Right hindlimb (tissue), 1 donor: ENCODE data around the gene CCDC192.
"Not testable (repeated sequence)": the region's sequence is repeated elsewhere in the genome, so short reads cannot be mapped to it uniquely, and the experiment has no call there.

Experiments
- DNase-seq: peaks from one replicate; pipeline ENCODE4 v3.0.0-alpha.2; 2018

Gene CCDC192

DNA sequence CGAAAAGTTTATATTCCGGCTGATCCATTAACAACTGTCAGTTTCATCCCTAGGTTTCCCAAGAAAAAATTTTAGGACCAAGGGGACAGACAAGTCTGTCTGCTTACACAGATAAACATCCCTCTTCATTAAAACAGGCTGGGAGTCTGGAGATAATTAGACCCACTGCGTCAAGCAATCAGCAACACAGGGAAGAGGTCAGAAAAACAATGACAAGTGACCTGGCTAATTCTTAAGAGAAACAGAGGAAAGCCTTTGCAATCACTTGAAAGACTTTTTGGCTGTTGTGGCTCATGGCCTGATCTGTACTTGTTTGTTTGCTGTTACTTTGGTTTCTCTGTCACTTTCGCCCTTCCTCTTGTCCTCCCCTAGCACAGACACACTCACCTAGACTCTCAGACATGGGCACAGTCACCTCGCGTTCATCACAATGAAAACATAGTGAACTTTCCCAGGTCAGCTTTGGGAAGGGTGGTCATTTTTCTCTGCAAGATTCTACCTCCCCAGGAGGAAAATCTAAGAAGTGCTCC, 2.9 kb upstream of the CCDC192 start:
- no peak for DNase-seq

DNA sequence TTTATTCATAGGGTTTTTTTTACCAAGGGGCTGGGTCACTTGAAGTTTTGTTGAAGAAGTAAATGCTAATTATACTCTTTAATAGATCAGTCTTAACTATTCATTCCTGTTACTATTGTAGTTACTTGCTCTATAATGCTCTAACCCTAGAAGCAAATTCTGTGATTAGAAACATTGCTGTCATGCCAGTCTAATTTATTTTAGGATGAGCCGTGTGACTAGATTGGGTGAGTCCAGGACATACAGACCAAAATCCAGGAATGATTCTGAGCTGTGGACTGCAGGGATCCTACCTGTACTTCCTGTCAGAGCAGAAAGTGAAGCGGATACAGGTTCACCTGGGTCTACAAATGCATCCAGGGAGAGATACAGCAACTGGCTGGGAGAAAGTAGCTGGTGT, 757 bp upstream of the CCDC192 start:
- DNase-seq = no peak

DNA sequence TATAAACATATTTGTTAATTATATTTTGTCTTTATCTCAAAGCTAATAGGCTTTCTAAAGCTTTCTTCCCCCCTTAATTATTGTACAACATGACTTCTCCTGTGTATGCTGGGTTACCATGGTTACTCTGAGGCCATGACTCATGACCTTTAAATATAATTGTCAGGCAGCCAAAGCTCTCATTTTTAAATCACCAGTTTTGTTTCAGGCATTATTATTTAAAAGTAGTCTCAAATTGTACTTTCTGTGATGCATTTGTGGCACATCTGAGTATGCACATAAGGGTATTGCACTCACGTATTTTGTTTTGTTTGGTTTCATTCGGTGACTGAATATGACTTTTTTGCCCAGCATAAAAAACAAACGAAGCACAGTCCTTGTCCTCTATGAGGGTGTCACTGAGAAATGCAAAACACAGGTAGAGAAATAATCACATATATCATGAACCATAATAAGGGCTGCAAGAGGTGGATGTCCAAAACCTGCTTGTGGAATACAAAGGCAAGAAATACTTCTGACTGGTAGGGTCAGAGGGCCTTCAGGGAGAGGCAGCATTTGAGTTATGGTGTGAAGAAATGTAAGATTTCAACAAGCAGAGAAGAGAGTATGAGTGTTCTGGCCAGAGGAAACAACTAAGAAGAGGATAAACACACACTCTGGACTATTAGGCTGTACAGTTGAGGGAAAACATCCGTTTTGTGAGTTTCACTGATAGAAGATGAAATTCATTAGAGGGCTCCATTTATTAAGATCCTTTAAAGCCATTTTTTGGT, 2.1 kb downstream of the CCDC192 start:
- no peak for DNase-seq

DNA sequence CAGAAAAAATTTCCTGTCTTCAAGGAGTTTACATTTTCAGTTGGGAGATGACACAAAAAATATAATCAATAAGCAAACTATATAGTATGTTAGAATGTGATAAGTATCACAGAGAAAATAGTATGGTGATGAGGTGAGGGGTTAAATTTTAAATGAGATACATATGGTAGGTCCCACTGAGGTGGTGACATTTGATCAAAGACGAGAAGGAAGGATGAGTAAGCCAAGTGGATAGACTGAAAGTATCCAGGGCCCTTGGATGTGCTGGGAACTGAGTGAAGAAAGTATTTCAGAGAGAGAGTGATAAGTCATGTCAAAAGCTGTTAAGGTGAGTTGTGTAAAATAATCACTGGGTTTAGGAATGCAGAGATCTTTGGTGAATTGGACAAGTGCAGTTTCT, 3.5 kb downstream of the CCDC192 start:
- no peak for DNase-seq

DNA sequence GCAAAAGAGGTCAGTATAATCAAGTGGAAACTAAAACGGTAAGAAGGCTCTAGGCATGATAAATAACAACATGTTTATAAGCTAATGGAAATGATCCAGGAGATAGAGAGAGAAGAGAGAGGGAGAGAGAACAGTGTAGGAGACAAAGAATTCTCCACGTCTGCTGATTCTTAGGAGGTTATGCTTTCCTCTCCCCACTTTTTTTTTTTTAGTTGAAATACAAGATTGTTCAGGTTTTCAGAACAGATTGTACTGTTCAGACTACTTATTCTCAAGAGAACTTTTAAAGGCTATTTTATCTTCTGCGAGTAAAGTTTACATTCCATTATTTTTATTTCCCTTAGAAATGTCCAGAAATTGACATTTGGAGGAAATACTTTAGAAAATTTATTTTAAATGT, 4.0 kb downstream of the CCDC192 start:
- DNase-seq = no peak

DNA sequence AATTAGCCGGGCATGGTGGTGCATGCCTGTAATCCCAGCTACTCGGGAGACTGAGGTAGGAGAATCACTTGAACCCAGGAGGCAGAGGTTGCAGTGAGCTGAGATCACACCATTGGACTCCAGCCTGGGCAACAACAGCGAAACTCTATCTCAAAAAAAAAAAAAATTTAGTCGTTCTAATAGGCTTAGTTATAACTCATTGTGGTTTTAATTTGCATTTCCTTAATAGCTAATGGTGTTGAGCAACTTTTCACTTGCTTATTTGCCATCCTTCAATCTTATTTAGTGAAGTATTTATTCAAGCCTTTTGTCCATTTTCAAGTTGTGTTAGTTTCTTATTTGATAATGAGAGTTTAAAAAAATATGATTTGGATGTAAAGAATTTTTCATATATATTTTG, 9.9 kb downstream of the CCDC192 start:
- DNase-seq = not testable (repeated sequence)

DNA sequence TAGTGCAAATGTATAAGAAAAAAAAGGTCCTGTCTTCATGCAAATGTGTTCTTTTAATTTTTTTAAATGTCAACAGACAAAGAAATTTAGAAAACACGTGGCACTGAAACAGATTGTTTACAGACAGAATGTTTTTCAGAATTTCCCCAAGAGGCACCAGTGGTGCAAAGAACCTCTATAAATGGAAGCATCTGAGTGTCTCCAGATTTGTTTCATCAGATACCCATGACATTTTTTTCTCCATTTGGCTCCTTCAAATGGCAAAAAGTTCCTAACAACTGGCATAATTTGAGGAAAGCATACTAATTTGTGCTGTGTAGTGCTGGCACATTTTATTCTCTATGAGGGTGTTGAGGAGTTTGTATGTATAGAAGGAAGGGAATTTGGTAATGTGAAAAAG, 15.0 kb downstream of the CCDC192 start:
- no peak for DNase-seq

DNA sequence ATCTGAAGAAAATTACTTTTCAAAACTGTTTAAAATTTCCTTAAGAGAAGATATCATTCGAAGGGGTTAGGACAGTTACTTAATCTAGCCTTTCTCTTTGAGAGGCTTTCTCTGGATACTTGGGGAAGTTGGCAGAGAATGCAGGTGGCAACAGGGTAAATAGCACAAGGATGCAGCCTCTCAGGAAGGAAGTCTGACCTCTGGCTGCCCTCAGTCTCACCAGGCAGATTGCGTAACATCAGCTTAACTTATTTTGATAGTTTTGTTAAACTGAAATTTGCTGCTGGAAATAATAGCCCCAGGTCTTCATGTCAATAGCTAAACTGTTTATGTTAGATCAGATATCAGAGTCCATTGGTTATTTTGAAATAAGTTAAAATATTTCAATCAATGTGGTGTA, 20.4 kb downstream of the CCDC192 start:
- DNase-seq = no peak

DNA sequence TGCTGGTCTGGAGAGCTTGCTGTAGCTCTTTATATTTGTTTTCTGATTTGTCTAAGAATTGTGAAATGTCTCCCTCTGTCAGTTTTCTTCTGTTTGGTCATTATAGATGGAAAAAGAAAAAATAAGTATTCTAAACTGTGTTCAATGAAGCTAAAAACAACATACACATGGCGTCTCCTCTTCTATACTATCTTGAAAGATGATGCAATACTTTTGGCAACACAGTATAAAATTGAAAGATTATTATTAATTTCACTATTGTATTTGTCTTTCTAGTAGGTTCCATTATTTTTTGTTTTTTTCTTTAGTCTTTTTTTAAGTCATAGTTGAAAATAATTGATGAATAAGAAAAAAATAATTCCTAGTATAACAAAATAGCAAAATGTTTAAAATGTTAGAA, 22.5 kb downstream of the CCDC192 start:
- DNase-seq = no peak

DNA sequence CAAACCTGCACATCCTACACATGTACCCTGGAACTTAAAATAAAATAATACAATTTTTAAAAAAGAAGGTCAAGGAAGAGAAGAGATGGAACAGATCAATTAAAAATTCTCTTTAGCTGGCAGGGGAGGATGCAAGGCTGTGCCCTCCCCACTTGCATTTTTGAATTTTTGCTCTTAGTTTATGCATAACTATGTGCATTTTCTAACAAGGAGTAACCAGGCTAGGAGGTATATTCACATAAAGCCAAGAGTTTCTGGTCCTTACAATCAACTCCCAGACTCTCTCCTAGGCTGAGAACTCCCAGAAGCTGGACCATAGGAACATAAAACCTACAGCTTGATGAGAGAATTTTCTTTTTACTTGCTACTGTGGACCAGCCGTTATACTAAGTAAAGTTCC, 29.8 kb downstream of the CCDC192 start:
- DNase-seq = no peak

DNA sequence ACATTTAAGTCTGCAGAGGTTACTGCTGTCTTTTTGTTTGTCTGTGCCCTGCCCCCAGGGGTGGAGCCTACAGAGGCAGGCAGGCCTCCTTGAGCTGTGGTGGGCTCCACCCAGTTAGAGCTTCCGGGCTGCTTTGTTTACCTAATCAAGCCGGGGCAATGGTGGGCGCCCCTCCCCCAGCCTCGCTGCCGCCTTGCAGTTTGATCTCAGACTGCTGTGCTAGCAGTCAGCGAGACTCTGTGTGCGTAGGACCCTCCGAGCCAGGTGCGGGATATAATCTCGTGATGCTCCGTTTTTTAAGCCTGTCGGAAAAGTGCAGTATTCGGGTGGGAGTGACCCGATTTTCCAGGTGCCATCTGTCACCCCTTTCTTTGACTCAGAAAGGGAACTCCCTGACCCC, 36.2 kb downstream of the CCDC192 start:
- DNase-seq = not testable (repeated sequence)

DNA sequence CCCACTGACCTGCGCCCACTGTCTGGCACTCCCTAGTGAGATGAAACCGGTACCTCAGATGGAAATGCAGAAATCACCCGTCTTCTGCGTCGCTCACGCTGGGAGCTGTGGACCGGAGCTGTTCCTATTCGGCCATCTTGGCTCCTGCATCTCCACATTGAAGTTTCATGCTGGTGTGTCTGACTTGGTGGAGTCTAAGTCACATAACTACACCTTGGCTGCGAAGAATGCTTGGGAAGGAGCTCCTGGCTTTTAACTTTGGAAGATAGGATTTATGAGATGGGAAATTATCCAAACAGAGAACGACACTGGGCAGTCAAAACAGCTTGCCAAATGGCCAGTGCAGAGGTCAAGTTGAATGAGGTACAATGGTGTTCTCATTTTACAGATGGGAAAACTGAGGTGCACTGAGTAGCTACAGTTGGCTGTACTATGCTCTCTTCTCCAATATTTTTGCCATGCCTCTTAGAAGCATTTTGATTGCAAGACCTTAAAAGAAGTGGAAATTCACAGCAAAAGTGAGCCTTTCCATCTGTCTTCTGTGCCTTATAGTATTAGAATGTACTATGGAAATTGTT, 36.7 kb downstream of the CCDC192 start:
- no peak for DNase-seq

DNA sequence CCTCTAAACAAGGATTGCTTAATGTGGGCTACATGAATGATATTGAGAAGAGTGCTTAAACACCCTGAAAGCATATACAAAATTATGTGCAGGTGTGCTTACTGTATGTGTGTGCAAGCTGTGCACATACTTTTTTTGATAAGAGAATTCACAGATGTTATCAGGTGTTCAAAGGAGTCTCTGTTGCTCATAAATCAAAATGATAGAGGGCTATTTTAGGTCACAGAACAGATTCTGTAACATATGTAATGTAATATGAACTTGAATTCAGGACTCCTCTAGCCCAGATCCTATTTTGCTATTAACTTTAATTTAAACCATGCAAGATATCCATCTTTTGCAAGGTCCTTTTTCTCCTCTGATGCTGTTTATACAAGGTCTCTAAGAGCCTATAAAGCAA, 38.2 kb downstream of the CCDC192 start:
- DNase-seq = no peak

DNA sequence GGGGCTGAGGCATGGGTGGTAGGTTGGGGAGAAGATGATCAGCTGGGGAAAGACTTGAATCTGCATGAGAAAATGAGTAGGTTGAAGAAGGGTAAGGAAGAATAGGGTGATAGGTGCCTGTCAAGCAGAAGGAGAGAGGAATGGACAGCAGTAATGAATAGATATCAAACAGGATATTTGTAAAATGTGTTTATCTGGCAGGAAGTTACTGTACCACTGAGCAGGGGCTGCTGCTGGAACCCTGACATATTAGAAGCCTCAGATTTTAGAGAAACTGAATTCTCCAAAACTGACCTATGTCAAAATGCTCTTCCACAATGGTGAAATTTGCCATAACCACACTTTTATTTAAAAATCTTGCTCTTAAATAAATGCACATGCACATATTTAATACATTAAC, 41.0 kb downstream of the CCDC192 start:
- no peak for DNase-seq

DNA sequence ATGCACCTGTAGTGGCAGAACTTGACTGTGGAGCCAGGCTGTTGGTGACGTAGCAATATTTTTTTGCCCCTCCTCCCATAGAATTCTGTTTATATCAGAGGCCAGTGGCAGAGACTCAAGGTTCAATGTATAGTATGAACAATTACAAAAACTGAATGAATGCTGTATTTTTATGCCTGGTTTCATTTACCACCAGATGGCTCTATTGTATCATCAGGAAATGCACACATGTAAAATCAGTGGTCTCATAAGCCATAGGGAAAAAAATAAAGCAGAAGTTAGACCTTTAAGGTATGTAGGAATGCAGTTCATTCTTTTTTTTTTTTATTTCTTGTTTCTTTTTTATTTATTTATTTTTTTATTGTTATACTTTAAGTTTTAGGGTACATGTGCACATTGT, 43.6 kb downstream of the CCDC192 start:
- DNase-seq = no peak

DNA sequence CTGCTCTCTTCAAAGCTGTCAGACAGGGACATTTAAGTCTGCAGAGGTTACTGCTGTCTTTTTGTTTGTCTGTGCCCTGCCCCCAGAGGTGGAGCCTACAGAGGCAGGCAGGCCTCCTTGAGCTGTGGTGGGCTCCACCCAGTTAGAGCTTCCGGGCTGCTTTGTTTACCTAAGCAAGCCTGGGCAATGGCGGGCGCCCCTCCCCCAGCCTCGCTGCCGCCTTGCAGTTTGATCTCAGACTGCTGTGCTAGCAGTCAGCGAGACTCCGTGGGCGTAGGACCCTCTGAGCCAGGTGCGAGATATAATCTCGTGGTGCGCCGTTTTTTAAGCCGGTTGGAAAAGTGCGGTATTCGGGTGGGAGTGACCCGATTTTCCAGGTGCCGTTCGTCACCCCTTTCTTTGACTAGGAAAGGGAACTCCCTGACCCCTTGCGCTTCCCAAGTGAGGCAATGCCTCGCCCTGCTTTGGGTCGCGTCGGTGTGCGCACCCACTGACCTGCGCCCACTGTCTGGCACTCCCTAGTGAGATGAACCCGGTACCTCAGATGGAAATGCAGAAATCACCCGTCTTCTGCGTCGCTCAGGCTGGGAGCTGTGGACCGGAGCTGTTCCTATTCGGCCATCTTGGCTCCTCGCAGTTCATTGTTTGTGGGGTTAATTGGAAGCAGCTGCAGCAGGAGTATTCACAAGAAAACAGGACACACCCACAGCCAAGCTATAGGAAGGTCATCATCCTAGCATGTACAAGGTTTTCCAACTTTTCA, 49.5 kb downstream of the CCDC192 start:
- not testable (repeated sequence) for DNase-seq

DNA sequence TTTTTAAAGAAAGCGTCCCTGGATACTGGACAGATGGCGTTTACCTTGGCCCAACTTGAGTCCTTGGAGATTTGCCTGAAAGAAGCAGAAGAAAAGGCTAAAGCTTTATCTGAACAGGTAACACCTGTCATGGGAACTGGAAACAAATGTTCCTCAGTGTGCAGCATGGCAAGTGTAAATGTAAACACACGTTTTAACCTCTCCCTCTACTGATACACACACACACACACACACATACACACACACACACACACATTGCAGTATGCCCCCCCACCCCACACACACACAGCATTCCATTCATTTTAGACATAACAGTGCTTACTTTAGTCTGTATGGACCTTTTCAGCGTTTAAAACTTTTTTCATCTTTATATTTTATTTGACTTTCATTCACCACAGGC, 51.1 kb downstream of the CCDC192 start:
- no peak for DNase-seq

DNA sequence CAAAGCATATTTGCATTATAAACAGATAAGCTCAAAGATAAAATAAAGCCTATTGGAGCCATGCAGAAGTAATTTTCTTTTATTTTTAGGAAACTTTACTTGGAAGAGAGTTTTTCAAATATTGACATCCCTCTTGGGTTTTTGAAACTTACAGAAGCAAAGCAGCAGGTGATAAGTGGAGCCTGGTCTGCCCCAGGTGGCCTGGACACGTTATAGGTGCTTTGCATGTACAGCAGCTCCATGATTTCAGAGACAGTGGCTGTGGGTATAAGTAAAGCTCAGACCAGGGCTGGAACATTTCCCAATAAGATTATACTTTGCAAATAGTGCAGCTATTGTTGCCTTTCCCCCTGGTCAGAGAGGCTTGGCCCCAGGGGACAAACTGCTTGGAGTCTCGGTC, 51.5 kb downstream of the CCDC192 start:
- DNase-seq = no peak

DNA sequence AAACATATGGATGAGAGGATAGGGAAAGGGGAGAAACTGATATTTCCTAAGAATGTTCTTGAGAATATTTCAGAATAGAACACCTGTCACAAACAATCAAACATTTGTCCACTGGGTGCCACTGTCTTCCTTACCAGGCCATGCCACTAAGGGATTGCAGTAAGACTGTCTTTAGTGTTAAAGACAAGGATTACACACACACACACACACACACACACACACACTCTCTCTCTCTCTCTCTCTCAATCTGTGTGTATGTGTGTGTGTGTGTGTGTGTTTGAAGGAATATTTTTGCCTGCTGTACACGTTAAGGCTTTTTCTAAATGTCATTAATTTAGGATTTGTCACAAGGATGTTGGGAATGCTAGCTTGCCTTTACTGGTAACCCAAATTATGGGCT, 54.4 kb downstream of the CCDC192 start:
- no peak for DNase-seq

DNA sequence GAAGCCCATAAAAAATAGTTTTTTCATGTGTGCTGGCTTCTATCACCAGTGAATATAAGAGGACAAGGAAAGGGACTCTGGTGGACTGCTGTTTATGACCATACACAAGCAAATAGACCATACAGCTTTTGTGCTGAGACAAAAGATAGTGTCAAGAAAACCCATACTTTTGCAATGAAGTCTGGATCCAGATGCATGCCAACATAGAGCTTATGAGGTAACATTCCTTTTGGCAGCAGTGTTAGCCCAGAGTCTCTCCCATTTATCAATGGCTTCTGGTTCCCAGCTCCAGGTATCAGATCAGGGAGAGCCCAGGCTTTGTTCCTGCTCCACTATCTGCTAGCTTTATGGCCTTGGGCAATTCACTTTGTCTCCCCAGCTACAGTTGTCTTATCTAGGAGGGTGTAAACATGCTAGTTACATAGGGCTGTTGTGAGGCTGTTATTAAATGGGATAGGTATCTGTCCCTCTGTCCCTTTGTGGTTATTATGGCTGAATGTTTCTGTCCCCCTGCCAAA, 55.6 kb downstream of the CCDC192 start:
- no peak for DNase-seq

DNA sequence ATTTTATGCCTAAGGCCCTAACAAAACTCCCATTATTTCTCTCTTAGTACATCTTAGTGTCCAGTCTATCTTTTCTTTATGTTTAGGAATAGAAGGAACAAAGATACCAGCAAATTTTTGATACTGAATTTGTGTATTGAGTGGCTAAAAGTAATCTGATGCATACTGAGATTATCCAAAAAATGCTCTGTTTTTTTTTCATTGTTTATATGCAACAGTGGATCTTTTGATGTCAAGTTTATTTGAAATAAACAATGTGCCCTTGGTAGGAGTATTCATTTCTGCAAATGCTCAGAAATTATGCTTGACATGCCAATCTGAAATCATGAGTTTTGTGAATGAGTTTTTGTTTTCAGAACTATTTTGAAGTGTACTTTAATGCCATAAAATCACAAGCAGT, 58.7 kb downstream of the CCDC192 start:
- DNase-seq = no peak

DNA sequence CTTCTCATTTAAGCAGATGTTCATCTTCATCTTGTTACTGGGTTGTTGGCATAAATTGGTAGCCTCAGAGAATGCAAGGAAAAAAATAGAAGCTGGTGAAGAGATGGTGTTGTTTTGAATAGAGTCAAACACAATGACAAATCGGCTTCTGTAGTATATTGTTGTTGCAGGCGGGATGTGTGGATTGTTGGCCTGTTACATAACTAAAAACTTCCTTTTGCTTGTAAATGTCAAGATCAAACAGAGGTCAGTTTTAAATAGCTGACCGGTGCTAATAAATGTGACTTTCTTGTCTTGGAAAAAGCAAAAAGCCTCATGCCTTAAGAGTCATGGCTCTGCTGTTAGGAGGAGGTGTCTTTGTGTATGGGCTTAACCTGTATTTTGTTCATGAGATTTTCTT, 59.2 kb downstream of the CCDC192 start:
- DNase-seq = no peak

DNA sequence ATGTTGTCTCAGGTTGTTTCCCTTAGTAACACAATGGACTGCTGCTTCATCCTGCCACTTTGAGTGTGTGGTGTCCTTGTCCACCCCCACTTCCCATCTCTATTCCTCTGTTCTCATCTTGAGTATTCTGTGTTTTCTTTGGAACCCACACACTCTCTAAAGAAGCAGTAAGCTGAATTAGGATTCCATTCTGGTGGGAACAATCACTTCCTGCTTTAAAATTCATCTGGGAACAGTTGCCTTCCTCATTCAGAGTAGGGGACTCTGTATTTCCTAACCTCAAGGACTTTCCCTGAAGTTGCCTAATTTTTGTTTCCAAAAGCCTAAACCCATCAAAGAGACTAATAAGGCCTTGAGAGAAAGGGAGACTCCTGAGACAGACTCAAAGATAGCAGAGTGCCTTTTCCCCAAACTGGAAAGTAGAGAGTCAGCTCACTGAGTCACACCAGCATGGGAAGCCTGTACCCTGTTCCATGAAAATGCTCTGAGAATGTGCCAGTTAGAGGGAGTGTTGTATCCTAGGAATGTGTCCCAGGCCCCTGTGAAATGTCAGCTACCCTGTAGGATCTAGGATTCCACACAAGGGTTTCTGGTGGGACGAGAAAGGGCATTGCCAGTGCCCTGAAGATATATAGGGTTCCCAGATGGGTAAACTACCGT, 63.6 kb downstream of the CCDC192 start:
- DNase-seq = no peak
